ENCODE results near the gene SAP30BP.

The SAP30BP gene

GRCh38 chr17:75676461-75676860, 9.3 kb downstream of the SAP30BP start:
- no peaks in the 10 kb centered on the region for H3K4me1 ChIP-seq (ENCODE audit: control insufficient read depth, insufficient read depth, low read length)
- H3K36me3 ChIP-seq (ENCODE audit: control insufficient read depth, insufficient read depth, low read length), result peaks cover 9% of the 10 kb centered on the region
- H3K4me3 ChIP-seq (ENCODE audit: low read depth, low read length), result no peak overlapping the region
- H3K9ac ChIP-seq (ENCODE audit: low read depth, low read length), result no peak overlapping the region
- H3K9me3 ChIP-seq (ENCODE audit: control insufficient read depth, insufficient read depth, low read length), result no peaks in the 10 kb centered on the region
- no peaks in the 10 kb centered on the region for H3K27me3 ChIP-seq (ENCODE audit: control insufficient read depth, insufficient read depth, low read length)

- Histone ChIP-seq H3K9ac (ENCODE audit: low read depth, low read length) (no peak overlapping the region), H3K4me3 (ENCODE audit: low read depth, low read length) (no peak overlapping the region), H3K36me3 (ENCODE audit: control insufficient read depth, insufficient read depth, low read length) (peaks cover 4% of the 10 kb centered on the region), H3K27me3 (ENCODE audit: control insufficient read depth, insufficient read depth, low read length) (no peaks in the 10 kb centered on the region), H3K9me3 (ENCODE audit: control insufficient read depth, insufficient read depth, low read length) (no peaks in the 10 kb centered on the region), H3K4me1 (ENCODE audit: control insufficient read depth, insufficient read depth, low read length) (no peaks in the 10 kb centered on the region)
These were observed 12.6 kb downstream of the SAP30BP start for GRCh38 chr17:75679706-75680211.

- Histone ChIP-seq H3K9me3 (ENCODE audit: control insufficient read depth, insufficient read depth, low read length) (no peaks in the 10 kb centered on the region), H3K27me3 (ENCODE audit: control insufficient read depth, insufficient read depth, low read length) (no peaks in the 10 kb centered on the region), H3K36me3 (ENCODE audit: control insufficient read depth, insufficient read depth, low read length) (peaks cover 4% of the 10 kb centered on the region), H3K4me3 (ENCODE audit: low read depth, low read length) (no peak overlapping the region), H3K4me1 (ENCODE audit: control insufficient read depth, insufficient read depth, low read length) (no peaks in the 10 kb centered on the region), H3K9ac (ENCODE audit: low read depth, low read length) (no peak overlapping the region)
These were observed 13.3 kb downstream of the SAP30BP start for GRCh38 chr17:75680431-75680830.

- H3K36me3 ChIP-seq (ENCODE audit: control insufficient read depth, insufficient read depth, low read length), result peaks cover 4% of the 10 kb centered on the region
- no peaks in the 10 kb centered on the region for H3K4me1 ChIP-seq (ENCODE audit: control insufficient read depth, insufficient read depth, low read length)
- no peak overlapping the region for H3K9ac ChIP-seq (ENCODE audit: low read depth, low read length)
These were observed 14.2 kb downstream of the SAP30BP start for GRCh38 chr17:75681289-75681688.

GRCh38 chr17:75683583-75683982, 16.4 kb downstream of the SAP30BP start:
- H3K36me3 ChIP-seq (ENCODE audit: control insufficient read depth, insufficient read depth, low read length), result peaks cover 4% of the 10 kb centered on the region
- no peak overlapping the region for H3K4me3 ChIP-seq (ENCODE audit: low read depth, low read length)
- no peak overlapping the region for H3K9ac ChIP-seq (ENCODE audit: low read depth, low read length)
- no peaks in the 10 kb centered on the region for H3K9me3 ChIP-seq (ENCODE audit: control insufficient read depth, insufficient read depth, low read length)
- no peaks in the 10 kb centered on the region for H3K27me3 ChIP-seq (ENCODE audit: control insufficient read depth, insufficient read depth, low read length)
- no peaks in the 10 kb centered on the region for H3K4me1 ChIP-seq (ENCODE audit: control insufficient read depth, insufficient read depth, low read length)

More at GRCh38 chr17:75681289-75681688, 14.2 kb downstream of the SAP30BP start:
- Histone ChIP-seq H3K9me3 (ENCODE audit: control insufficient read depth, insufficient read depth, low read length) (no peaks in the 10 kb centered on the region), H3K4me3 (ENCODE audit: low read depth, low read length) (no peak overlapping the region), H3K27me3 (ENCODE audit: control insufficient read depth, insufficient read depth, low read length) (no peaks in the 10 kb centered on the region)

- peaks cover 4% of the 10 kb centered on the region for H3K36me3 ChIP-seq (ENCODE audit: control insufficient read depth, insufficient read depth, low read length)
- no peaks in the 10 kb centered on the region for H3K27me3 ChIP-seq (ENCODE audit: control insufficient read depth, insufficient read depth, low read length)
- H3K9ac ChIP-seq (ENCODE audit: low read depth, low read length), result no peak overlapping the region
- no peaks in the 10 kb centered on the region for H3K9me3 ChIP-seq (ENCODE audit: control insufficient read depth, insufficient read depth, low read length)
- no peaks in the 10 kb centered on the region for H3K4me1 ChIP-seq (ENCODE audit: control insufficient read depth, insufficient read depth, low read length)
- no peak overlapping the region for H3K4me3 ChIP-seq (ENCODE audit: low read depth, low read length)
These were observed 17.1 kb downstream of the SAP30BP start for GRCh38 chr17:75684249-75684648.

GRCh38 chr17:75684924-75685323, 17.8 kb downstream of the SAP30BP start:
- H3K36me3 ChIP-seq (ENCODE audit: control insufficient read depth, insufficient read depth, low read length), result peaks cover under 1% of the 10 kb centered on the region
- no peak overlapping the region for H3K4me3 ChIP-seq (ENCODE audit: low read depth, low read length)
- H3K9ac ChIP-seq (ENCODE audit: low read depth, low read length), result no peak overlapping the region
- H3K4me1 ChIP-seq (ENCODE audit: control insufficient read depth, insufficient read depth, low read length), result no peaks in the 10 kb centered on the region
- H3K9me3 ChIP-seq (ENCODE audit: control insufficient read depth, insufficient read depth, low read length), result no peaks in the 10 kb centered on the region
- H3K27me3 ChIP-seq (ENCODE audit: control insufficient read depth, insufficient read depth, low read length), result no peaks in the 10 kb centered on the region

- no peaks in the 10 kb centered on the region for H3K9me3 ChIP-seq (ENCODE audit: control insufficient read depth, insufficient read depth, low read length)
- no peaks in the 10 kb centered on the region for H3K36me3 ChIP-seq (ENCODE audit: control insufficient read depth, insufficient read depth, low read length)
- H3K4me1 ChIP-seq (ENCODE audit: control insufficient read depth, insufficient read depth, low read length), result no peaks in the 10 kb centered on the region
- H3K9ac ChIP-seq (ENCODE audit: low read depth, low read length), result no peak overlapping the region
- no peak overlapping the region for H3K4me3 ChIP-seq (ENCODE audit: low read depth, low read length)
- H3K27me3 ChIP-seq (ENCODE audit: control insufficient read depth, insufficient read depth, low read length), result no peaks in the 10 kb centered on the region
These were observed 18.4 kb downstream of the SAP30BP start for GRCh38 chr17:75685499-75685898.

- H3K4me3 ChIP-seq (ENCODE audit: low read depth, low read length), result no peak overlapping the region
- no peak overlapping the region for H3K9ac ChIP-seq (ENCODE audit: low read depth, low read length)
- no peaks in the 10 kb centered on the region for H3K36me3 ChIP-seq (ENCODE audit: control insufficient read depth, insufficient read depth, low read length)
- no peaks in the 10 kb centered on the region for H3K27me3 ChIP-seq (ENCODE audit: control insufficient read depth, insufficient read depth, low read length)
- no peaks in the 10 kb centered on the region for H3K9me3 ChIP-seq (ENCODE audit: control insufficient read depth, insufficient read depth, low read length)
- peaks cover 4% of the 10 kb centered on the region for H3K4me1 ChIP-seq (ENCODE audit: control insufficient read depth, insufficient read depth, low read length)
These were observed 21.2 kb downstream of the SAP30BP start for GRCh38 chr17:75688209-75688825.

- Histone ChIP-seq H3K4me1 (ENCODE audit: control insufficient read depth, insufficient read depth, low read length) (peaks cover 8% of the 10 kb centered on the region), H3K27me3 (ENCODE audit: control insufficient read depth, insufficient read depth, low read length) (no peaks in the 10 kb centered on the region), H3K9me3 (ENCODE audit: control insufficient read depth, insufficient read depth, low read length) (no peaks in the 10 kb centered on the region), H3K9ac (ENCODE audit: low read depth, low read length) (no peak overlapping the region), H3K36me3 (ENCODE audit: control insufficient read depth, insufficient read depth, low read length) (no peaks in the 10 kb centered on the region), H3K4me3 (ENCODE audit: low read depth, low read length) (no peak overlapping the region)
These were observed 22.3 kb downstream of the SAP30BP start for GRCh38 chr17:75689441-75689873.

GRCh38 chr17:75691371-75691791, 24.2 kb downstream of the SAP30BP start:
- Histone ChIP-seq H3K9me3 (ENCODE audit: control insufficient read depth, insufficient read depth, low read length) (no peaks in the 10 kb centered on the region), H3K4me1 (ENCODE audit: control insufficient read depth, insufficient read depth, low read length) (peaks cover 8% of the 10 kb centered on the region)

GRCh38 chr17:75691801-75692626, 24.9 kb downstream of the SAP30BP start:
- H3K27me3 ChIP-seq (ENCODE audit: control insufficient read depth, insufficient read depth, low read length), result no peaks in the 10 kb centered on the region
- no peak overlapping the region for H3K9ac ChIP-seq (ENCODE audit: low read depth, low read length)
- peaks cover 8% of the 10 kb centered on the region for H3K4me1 ChIP-seq (ENCODE audit: control insufficient read depth, insufficient read depth, low read length)
- H3K36me3 ChIP-seq (ENCODE audit: control insufficient read depth, insufficient read depth, low read length), result no peaks in the 10 kb centered on the region
- no peak overlapping the region for H3K4me3 ChIP-seq (ENCODE audit: low read depth, low read length)
- H3K9me3 ChIP-seq (ENCODE audit: control insufficient read depth, insufficient read depth, low read length), result no peaks in the 10 kb centered on the region

More at GRCh38 chr17:75691371-75691791, 24.2 kb downstream of the SAP30BP start:
- H3K4me3 ChIP-seq (ENCODE audit: low read depth, low read length), result no peak overlapping the region
- no peak overlapping the region for H3K9ac ChIP-seq (ENCODE audit: low read depth, low read length)
- H3K27me3 ChIP-seq (ENCODE audit: control insufficient read depth, insufficient read depth, low read length), result no peaks in the 10 kb centered on the region
- no peaks in the 10 kb centered on the region for H3K36me3 ChIP-seq (ENCODE audit: control insufficient read depth, insufficient read depth, low read length)
